HG02840 (cell line): ENCODE measurements around the gene ZNF439.
"Not testable (repeated sequence)": the region's sequence is repeated elsewhere in the genome, so short reads cannot be mapped to it uniquely, and the experiment has no call there.

ENCODE experiments used
- ATAC-seq: cut with Tn5 transposase; IDR thresholded peaks from one replicate; pipeline ENCODE4 v1.9.1; 2021; ENCODE audit warnings: mild to moderate bottlenecking, moderate library complexity, moderate number of reproducible peaks; ENCODE audit not compliant: unreplicated experiment, low FRiP score

Gene ZNF439

DNA sequence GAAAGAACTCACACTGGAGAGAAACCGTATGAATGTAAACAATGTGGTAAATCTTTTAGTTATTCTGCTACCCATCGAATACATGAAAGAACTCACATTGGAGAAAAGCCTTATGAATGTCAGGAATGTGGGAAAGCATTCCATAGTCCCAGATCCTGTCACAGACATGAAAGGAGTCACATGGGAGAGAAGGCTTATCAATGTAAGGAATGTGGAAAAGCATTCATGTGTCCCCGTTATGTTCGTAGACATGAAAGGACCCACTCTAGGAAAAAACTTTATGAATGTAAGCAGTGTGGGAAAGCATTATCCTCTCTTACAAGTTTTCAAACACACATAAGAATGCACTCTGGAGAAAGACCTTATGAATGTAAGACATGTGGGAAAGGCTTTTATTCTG, 19.2 kb downstream of the ZNF439 start:
- ATAC-seq, result not testable (repeated sequence)

DNA sequence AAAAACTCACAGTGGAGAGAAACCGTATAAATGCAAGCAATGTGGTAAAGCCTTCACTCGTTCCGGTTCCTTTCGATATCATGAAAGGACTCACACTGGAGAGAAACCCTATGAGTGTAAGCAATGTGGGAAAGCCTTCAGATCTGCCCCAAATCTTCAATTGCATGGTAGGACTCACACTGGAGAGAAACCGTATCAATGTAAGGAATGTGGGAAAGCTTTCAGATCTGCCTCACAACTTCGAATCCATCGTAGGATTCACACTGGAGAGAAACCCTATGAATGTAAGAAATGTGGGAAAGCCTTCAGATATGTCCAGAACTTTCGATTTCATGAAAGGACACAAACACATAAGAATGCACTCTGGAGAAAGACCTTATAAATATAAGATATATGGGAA, 19.7 kb downstream of the ZNF439 start:
- ATAC-seq, result no peak

DNA sequence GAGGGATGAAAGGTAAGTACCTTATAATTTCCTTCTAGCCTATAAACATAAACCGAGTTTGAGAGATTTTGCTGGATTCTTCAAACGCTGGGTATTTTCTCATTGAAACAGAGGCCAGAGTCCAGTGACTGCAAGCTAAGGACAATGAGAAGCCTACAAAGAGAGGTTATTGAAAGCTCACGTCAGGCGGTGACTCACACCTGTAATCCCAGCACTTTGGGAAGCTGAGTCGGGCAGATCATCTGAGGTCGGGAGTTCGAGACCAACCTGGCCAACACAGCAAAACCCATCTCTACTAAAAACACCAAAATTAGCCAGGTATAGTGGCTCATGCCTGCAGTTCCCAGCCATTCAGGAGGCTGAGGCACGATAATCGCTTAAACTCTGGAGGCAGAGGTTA, 24.1 kb downstream of the ZNF439 start:
- no peak for ATAC-seq

DNA sequence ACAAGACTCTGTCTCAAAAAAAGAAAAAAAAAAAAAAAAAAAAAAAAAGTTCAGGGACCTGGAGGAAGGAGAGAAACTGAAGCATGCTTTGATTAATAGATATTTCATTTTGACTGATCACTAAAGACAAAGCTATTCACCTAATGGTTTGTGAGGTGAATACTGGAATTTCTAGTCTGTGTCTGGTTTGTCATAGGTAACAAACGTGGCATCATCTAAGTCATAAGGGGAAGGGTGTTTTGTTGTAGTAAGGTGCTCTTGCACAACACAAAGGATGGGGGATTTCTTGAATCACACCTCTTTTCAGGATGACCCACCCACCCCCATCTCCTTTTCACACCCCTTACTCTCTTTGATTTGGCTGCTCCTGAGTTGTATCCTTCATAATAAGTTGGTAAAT, 25.2 kb downstream of the ZNF439 start:
- no peak for ATAC-seq

DNA sequence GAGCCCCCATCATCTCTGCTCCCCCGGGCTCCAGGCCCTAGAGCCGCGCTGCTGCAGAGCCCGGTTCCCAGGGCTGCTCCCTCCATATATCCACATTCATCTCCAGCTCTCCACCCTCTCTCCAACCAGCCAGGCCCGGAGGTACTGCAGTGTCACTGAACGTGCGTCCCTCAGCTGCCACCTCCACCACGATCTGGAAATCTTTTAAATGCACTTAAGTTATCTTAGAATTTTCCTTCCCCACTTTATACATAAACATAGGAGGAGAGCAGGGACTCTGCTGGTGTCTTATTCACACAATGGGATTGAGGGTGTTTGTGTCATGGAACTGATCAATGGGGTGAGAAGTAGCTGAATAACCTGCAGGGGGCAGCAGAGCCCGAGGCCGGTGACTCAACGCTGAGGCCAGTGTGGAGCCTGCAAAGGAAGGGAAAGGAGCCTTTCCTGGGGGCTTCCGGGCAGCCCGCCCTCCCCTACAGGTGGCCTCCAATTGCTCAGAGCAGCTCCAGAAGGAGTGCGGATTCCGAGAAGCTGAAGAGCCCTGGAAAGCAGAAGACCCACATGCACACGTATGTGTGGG, 31.3 kb downstream of the ZNF439 start:
- ATAC-seq, result not testable (repeated sequence)

DNA sequence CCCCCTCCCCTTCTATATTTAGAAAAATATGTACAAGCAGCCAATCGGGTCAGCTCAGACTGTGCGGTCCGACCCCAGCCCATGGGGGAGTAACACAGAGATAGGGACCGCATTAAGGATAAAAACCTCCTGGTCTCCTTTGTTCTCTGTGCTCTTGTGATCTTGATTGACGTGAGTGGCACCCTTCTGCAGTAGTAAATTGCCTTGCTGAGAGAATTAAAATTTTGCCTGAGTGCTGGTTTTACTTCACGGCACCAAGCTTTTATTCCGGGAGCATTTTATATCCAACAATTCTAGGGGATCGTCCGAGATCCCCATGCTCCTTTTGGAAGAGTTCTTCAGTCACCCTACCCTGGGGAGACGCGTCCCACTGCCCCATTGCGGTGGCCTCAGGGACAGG, 32.1 kb downstream of the ZNF439 start:
- ATAC-seq, result no peak

DNA sequence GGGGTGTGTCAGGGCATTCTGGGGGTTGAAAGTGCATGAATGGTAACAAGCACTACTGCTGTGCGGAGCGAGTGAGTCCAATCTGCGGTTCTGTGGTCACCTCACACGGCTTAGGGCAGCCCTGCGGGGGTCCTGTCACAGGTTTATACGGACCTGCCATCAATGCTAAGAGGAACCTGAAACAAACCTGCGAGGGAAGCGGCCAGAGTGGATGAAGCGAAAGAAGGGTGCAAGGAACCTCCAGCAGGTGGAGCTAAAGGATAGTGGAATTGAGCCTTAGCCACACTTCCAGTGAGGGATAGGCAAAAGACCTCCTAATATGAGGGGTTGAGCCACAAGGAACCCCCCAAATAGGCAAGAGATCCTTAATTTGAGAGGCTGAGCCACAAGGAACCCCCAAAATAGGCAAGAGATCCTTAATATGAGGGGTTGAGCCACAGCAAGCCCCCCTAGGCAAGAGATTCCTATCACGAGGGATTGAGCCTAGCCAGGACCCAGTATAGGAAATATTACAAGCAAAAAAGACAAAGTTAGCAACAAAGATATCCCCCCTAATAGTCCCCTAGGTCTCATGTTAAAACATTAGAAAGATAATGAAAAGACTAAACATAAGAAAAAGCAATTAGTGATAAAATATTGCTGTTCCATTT, 32.8 kb downstream of the ZNF439 start:
- ATAC-seq, result no peak

DNA sequence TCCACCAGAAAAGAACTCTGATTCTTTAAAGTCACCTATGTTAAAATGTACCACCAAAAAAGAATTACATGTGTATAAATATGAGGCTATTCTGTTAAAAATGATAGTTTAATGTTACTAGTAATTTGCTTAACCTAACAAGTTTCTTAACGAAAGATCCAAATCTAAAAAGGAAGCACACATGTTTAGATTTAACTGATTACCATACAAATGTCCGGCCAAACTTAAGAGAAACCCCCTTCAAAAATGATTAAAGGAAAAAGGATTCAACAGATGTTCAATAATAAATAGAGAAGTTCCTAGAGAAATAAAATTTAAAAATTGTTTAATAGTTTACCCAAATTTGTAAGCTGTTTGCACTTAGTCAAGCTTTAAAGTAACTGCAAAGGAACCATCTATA, 34.1 kb downstream of the ZNF439 start:
- ATAC-seq, result no peak

DNA sequence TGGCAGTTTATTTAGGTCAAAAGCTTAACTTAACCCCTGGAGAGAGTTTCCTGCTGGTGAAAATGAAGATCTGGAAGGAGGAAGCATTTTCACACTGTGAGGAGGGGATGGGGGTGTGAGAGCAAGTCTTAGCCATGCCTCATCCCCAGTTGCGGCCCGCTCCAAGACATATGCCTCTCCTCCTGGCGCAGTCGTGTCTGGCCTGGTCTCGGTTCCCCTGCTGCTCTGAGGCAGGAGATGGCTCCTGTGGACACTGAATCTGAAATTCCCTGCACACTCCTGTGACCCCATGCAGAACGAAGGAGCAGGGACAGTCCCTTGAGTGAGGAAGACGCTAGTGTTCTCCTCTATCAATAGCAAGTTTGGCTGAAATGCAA, 38.7 kb downstream of the ZNF439 start:
- no peak for ATAC-seq

DNA sequence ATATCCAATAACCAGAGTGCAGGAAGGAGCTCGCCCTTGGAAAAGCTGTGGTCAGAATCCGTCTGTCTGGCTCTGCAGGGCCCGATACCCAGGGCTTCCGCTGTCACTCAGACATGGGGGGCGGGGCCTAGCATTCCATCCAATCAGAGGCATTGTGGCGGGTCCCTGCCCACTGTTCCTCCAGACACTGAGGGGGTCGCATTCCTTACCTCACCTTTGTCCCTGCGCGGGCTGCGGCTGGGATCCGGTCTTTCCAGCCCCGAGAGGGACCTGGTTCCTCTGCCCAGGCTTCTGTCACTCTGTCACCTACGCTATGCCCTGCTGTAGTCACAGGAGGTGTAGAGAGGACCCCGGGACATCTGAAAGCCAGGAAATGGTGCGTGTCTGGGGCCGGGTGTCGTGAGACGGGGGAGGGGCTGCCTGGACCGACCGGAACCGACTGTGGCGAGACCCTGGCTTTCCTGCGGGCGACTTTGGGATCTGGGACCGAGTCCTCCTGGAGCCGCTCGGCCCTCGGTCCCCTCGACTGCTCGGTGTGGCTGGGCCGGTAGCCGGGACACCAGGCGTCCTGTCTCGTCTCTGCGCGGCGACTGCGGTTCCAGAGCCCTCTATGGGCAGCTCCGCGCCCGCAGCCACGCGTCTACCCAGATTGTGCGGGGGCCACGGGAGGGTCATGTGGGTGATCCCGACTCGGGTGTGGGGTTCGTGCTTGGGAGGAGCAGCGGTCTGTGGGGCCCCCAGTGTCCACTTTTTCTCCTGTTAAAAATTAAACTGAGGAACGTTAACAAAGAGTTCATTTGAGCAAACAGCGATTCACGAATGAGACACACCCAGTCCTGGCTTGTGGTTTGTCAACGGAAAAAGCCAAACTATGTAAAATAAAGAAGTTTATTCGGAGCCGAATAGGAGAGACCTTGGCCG, 39.3 kb downstream of the ZNF439 start, which contains the start of gene ZNF69:
Gene ZNF69, plus strand, starts transcription at position 172 of the 921 bp plus-strand sequence. Its CDS starts 142 bp downstream, at position 314.
- no peak for ATAC-seq

DNA sequence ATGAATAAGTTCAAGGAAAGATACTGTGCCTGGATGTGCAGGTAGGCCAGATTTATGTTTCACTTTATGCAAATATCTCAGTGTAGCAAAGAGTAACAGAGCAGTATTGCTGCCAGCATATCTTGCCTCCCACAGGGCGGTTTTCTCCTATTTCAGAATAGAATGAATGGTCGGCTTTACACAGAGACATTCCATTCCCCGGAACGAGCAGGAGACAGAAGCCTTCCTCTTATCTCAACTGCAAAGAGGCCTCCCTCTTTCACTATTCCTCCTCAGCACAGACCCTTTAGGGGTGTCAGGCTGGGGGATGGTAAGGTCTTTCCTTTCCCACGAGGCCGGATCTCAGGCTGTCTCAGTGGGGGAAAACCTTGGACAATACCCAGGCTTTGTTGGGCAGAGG, 41.4 kb downstream of the ZNF439 start:
- not testable (repeated sequence) for ATAC-seq

DNA sequence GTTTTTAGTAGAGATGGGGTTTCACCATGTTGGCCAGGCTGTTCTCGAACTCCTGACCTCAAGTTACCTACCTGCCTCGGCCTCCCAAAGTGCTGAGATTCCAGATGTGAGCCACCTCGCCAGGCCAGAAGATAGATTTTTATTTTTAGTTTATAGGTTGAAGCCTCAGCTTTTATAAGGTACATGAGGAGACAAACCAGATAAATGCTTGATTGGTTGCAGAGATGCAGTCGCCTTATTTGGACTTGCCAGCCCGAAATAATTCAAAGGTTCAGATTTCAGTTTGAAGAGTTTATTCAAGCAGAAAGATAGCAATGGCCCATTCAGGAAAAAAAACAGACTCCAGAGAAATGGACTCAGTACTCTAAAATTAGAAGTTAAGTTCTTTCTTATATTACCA, 42.1 kb downstream of the ZNF439 start:
- no peak for ATAC-seq

DNA sequence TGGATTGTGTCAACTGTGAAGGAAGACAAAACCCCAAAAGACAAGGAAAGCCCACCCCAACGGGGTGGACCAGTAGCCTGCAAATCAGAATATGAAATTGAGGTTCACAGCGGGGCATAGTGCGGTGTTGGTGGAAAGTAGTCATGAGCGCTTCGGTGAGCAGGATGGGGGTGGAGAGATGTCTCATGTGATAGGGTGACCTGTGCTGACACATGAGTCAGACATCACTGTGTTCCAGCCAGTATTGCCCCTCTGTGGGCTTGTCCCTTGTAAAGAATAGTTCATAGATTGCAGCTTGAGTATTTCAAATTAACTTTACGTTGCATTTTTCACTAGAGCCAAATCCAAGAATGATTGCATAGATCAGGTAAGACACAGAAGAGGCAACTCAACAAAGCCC, 46.3 kb downstream of the ZNF439 start:
- no peak for ATAC-seq

DNA sequence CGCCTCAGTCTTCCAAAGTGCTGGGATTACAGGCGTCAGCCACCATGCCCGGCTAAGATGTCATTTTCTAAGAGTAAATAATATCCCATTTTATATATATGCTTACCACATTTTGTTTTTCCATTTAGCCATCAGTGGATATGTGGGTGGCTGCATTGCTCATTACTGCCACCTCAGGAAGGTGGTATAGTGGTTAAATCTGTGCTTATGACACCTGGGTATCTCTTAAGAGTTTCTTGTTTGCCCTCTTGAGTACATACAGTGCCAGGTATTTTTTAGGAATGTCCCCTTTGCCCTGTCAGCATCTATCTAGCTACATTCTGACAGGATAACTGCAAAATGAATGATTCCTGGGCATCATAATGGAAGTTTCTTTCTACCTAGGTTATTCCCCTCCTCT, 53.7 kb downstream of the ZNF439 start:
- no peak for ATAC-seq

DNA sequence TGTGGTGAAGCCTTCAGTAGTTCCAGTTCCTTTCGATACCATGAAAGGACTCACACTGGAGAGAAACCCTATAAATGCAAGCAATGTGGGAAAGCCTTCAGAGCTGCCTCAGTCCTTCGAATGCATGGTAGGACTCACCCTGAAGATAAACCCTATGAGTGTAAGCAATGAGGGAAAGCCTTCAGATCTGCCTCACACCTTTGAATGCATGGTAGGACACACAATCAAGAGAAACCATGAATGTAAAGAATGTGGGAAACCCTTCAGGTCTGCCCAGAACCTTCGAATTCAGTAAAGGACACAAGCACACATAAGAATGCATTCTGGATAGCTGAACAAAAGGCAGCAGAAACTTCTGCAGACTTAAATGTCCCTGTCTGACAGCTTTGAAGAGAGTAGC, 57.4 kb downstream of the ZNF439 start:
- no peak for ATAC-seq

DNA sequence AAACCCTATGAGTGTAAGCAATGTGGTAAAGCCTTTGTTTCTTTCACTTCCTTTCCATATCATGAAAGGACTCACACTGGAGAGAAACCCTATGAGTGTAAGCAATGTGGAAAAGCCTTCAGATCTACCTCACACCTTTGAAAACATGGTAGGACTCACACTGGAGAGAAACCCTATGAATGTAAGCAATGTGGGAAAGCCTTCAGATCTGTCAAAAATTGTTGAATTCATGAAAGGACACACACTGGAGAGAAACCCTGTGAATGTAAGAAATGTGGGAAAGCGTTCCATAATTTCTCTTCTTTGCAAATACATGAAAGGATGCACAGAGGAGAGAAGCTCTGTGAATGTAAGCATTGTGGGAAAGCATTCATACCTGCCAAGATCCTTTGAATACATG, 63.4 kb downstream of the ZNF439 start:
- ATAC-seq, result not testable (repeated sequence)

DNA sequence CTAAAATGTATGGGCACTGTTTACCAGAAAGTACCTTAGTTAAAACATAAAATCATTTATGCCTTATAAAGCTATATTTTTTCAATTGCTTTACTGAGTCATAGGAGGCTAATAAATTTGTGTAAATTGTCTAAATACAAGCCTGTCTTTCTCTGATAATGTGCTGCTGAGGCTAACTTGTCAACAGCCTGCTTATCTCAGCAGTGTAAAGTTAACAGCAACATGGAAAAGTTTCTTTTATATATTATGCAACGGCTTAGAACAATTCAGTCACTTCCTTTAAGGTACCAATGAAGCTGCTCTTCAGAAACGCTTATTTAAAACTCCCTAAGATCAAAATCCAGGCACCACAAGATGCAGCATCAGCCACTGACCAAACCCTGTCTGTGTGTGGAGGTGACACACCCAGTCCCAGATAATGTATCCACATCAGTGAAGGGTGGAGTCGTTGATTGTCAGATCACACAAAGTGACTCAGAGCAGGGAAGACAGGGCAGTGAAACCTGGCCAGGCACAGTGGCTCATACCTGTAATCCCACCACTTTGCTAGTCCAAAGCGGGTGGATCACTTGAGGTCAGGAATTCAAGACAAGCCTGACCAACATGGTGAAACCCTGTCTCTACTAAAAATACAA, 66.0 kb downstream of the ZNF439 start:
- not testable (repeated sequence) for ATAC-seq
